WTC11 (cell line): ENCODE measurements around the gene NEURL1B. TPM values are rescaled to one million over a fixed set of nuclear protein-coding genes. Genes with fewer than 3 reads are reported as not detected.

Source experiments
- ATAC-seq: fragments of 200-7000 bp; cut with Tn5 transposase; 2 replicates; pipeline ENCODE4 v1.10.0; 2021; ENCODE audit warnings: mild to moderate bottlenecking, moderate library complexity
- CTCF ChIA-PET: fragments of 300-600 bp; sonication (Branson Sonifier 250); formaldehyde crosslinking; loops from one replicate; lab custom pipeline; 2021; ENCODE audit warnings: antibody characterized with exemption; lab: Charles Lee
- POLR2A ChIA-PET: fragments of 350-600 bp; sonication (Branson Sonifier 250); formaldehyde crosslinking; loops from one replicate; lab custom pipeline; 2021; ENCODE audit warnings: antibody characterized with exemption; lab: Charles Lee
- DNase-seq: peaks from one replicate; pipeline ENCODE4 v3.0.0; 2021; ENCODE audit warnings: low spot score
- H3K27ac Mint-ChIP-seq: 2 replicates; pipeline ENCODE4 v1.8.0; 2021; ENCODE audit warnings: mixed read lengths
- H3K27me3 Mint-ChIP-seq: 2 replicates; pipeline ENCODE4 v1.8.0; 2021; ENCODE audit warnings: low read depth, mild to moderate bottlenecking, moderate library complexity, mixed read lengths
- H3K36me3 Mint-ChIP-seq: 2 replicates; pipeline ENCODE4 v1.8.0; 2021; ENCODE audit warnings: mixed read lengths
- H3K4me1 Mint-ChIP-seq: 2 replicates; pipeline ENCODE4 v1.8.0; 2022; ENCODE audit warnings: mixed read lengths
- H3K4me3 Mint-ChIP-seq: 2 replicates; pipeline ENCODE4 v1.8.0; 2021; ENCODE audit warnings: mild to moderate bottlenecking, moderate library complexity, mixed read lengths
- H3K9me3 Mint-ChIP-seq: 2 replicates; pipeline ENCODE4 v1.8.0; 2021; ENCODE audit warnings: mixed read lengths
- ARID4B ChIP-seq: sonication (generic); formaldehyde crosslinking; IDR thresholded peaks from 2 replicates; pipeline ENCODE4 v1.8.0; 2023; ENCODE audit warnings: missing genetic modification reagents, mild to moderate bottlenecking, borderline replicate concordance
- CREB1 ChIP-seq: sonication (generic); formaldehyde crosslinking; IDR thresholded peaks from 2 replicates; pipeline ENCODE4 v1.8.0; 2023; ENCODE audit warnings: mild to moderate bottlenecking, missing genetic modification reagents
- HMGA2 ChIP-seq: fragments of 250-450 bp; sonication (Bioruptor Pico); IDR thresholded peaks from 2 replicates; pipeline ENCODE4 v1.4.0; 2021; ENCODE audit warnings: mild to moderate bottlenecking, moderate library complexity
- HMGXB4 ChIP-seq: sonication (generic); formaldehyde crosslinking; IDR thresholded peaks from 2 replicates; pipeline ENCODE4 v1.8.1; 2023; ENCODE audit warnings: mild to moderate bottlenecking, moderate library complexity, missing genetic modification reagents
- MYBL2 ChIP-seq: sonication (generic); formaldehyde crosslinking; IDR thresholded peaks from 2 replicates; pipeline ENCODE4 v1.8.1; 2023; ENCODE audit warnings: mild to moderate bottlenecking, moderate library complexity, missing genetic modification reagents
- NFATC4 ChIP-seq: fragments of 250-450 bp; sonication (Bioruptor Pico); IDR thresholded peaks from 2 replicates; pipeline ENCODE4 v1.9.0; 2021; ENCODE audit warnings: mild to moderate bottlenecking
- NR1H2 ChIP-seq: sonication (generic); formaldehyde crosslinking; IDR thresholded peaks from 2 replicates; pipeline ENCODE4 v1.9.0; 2021; ENCODE audit warnings: mild to moderate bottlenecking, moderate library complexity, missing genetic modification reagents
- SMAD3 ChIP-seq: sonication (generic); formaldehyde crosslinking; IDR thresholded peaks from 2 replicates; pipeline ENCODE4 v1.8.0; 2022; ENCODE audit warnings: missing genetic modification reagents, mild to moderate bottlenecking, borderline replicate concordance
- STAT6 ChIP-seq: sonication (generic); formaldehyde crosslinking; conservative IDR thresholded peaks from 2 replicates; pipeline ENCODE4 v1.8.1; 2023; ENCODE audit warnings: mild to moderate bottlenecking, low read depth, missing genetic modification reagents, moderate library complexity
- USF2 ChIP-seq: sonication (generic); formaldehyde crosslinking; IDR thresholded peaks from 2 replicates; pipeline ENCODE4 v1.8.1; 2023; ENCODE audit warnings: mild to moderate bottlenecking, missing genetic modification reagents, moderate library complexity
- ZNF138 ChIP-seq: sonication (generic); formaldehyde crosslinking; conservative IDR thresholded peaks from 2 replicates; pipeline ENCODE4 v1.8.1; 2022; ENCODE audit warnings: mild to moderate bottlenecking, moderate library complexity, missing genetic modification reagents
- ZNF532 ChIP-seq: fragments of 250-450 bp; sonication (Bioruptor Pico); IDR thresholded peaks from 2 replicates; pipeline ENCODE4 v1.9.0; 2021; ENCODE audit warnings: mild to moderate bottlenecking, borderline replicate concordance
- total RNA-seq: library from RNA; stranded (reverse); gene quantifications from 3 replicates; pipeline ENCODE4 v1.2.3, GENCODE V29; 2021

NEURL1B gene
- total RNA-seq, 1 experiment from 2014 or later = 9.8 TPM

GRCh38 chr5:172717481-172718195, 76.6 kb downstream of the NEURL1B start (continued):
- no peak for TF ChIP-seq ZNF532 (CRISPR knock-in tag)
- TF ChIP-seq MYBL2 (CRISPR knock-in tag) = no peak
- TF ChIP-seq SMAD3 = no peak
- no peak for TF ChIP-seq ARID4B (CRISPR knock-in tag)
- no peak for TF ChIP-seq CREB1 (CRISPR knock-in tag)

- H3K9me3 Mint-ChIP-seq = no peaks in the 10 kb centered on the region
- TF ChIP-seq HMGA2 (CRISPR knock-in tag) = no peak
- no peak for TF ChIP-seq USF2 (CRISPR knock-in tag)
- TF ChIP-seq ZNF138 (CRISPR knock-in tag) = no peak
- no peak for TF ChIP-seq STAT6 (CRISPR knock-in tag)
- TF ChIP-seq HMGXB4 (CRISPR knock-in tag) = no peak
- TF ChIP-seq NFATC4 (CRISPR knock-in tag) = no peak
- no peak for TF ChIP-seq NR1H2 (CRISPR knock-in tag)
- DNase-seq (no peak), ATAC-seq (no peak)
- ChIA-PET POLR2A (no interaction called here), CTCF (interaction anchor here (1.9 kb wide), 1 partner anchor 53 kb away, joined by 12 read pairs; the partner anchor contains the start of gene DUSP1)
- no peak overlapping the region for H3K27ac Mint-ChIP-seq
- H3K27me3 Mint-ChIP-seq = peaks cover 25% of the 10 kb centered on the region
- H3K4me3 Mint-ChIP-seq = no peak overlapping the region
- no peaks in the 10 kb centered on the region for H3K36me3 Mint-ChIP-seq
- peaks cover 2% of the 10 kb centered on the region; the same call in 1 of the 2 replicates for H3K4me1 Mint-ChIP-seq
Observed at GRCh38 chr5:172718527-172719114, 77.6 kb downstream of the NEURL1B start.
